HepG2 (cell line): Measurements from ENCODE around the gene TIMM13. TPM values are rescaled to one million over a fixed set of nuclear protein-coding genes. Genes with fewer than 3 reads are reported as not detected.

Experiments used
- EP300 ChIP-seq, 3 experiments: sonication (generic) in 1 of 3; formaldehyde crosslinking in 1 of 3; IDR thresholded peaks; 2 replicates each; pipeline versions ENCODE4 v1.5.1 to v1.6.1; 2011 to 2020; ENCODE audit warnings: low read depth in 2 of 3, low read length in 2 of 3, borderline replicate concordance in 1 of 3, improper control_type of control experiment in 1 of 3, mild to moderate bottlenecking in 1 of 3, missing genetic modification reagents in 1 of 3, moderate library complexity in 1 of 3
- HIVEP1 ChIP-seq: sonication (generic); formaldehyde crosslinking; IDR thresholded peaks from 2 replicates; pipeline ENCODE4 v1.4.0; 2020; ENCODE audit warnings: mild to moderate bottlenecking, missing genetic modification reagents
- HNRNPH1 ChIP-seq: fragments of 200-400 bp; formaldehyde crosslinking; optimal IDR thresholded peaks from 2 replicates; pipeline ENCODE3; 2017; ENCODE audit warnings: mild to moderate bottlenecking, low read depth, low read length
- HNRNPL ChIP-seq: fragments of 200-400 bp; formaldehyde crosslinking; IDR thresholded peaks from 2 replicates; pipeline ENCODE4 v1.6.1; 2017; ENCODE audit warnings: mild to moderate bottlenecking, low read depth, low read length
- KLF11 ChIP-seq: IDR thresholded peaks from 2 replicates; pipeline ENCODE4 v1.6.1; 2016; ENCODE audit warnings: missing compliant biosample characterization
- KLF13 ChIP-seq: sonication (generic); formaldehyde crosslinking; IDR thresholded peaks from 2 replicates; pipeline ENCODE4 v1.4.0; 2020; ENCODE audit warnings: mild to moderate bottlenecking, missing genetic modification reagents
- NR1H2 ChIP-seq: sonication (generic); formaldehyde crosslinking; IDR thresholded peaks from 2 replicates; pipeline ENCODE4 v1.8.1; 2022; ENCODE audit warnings: low read depth, missing genetic modification reagents, borderline replicate concordance
- NR3C1 ChIP-seq: sonication (generic); formaldehyde crosslinking; IDR thresholded peaks from 2 replicates; pipeline ENCODE4 v1.4.0; 2020; ENCODE audit warnings: missing genetic modification reagents
- PITX1 ChIP-seq: sonication (generic); formaldehyde crosslinking; IDR thresholded peaks from 2 replicates; pipeline ENCODE4 v1.5.1; 2020; ENCODE audit warnings: mild to moderate bottlenecking, missing genetic modification reagents
- TEAD3 ChIP-seq: optimal IDR thresholded peaks from 2 replicates; pipeline ENCODE3; 2016; ENCODE audit warnings: borderline replicate concordance
- ZBTB26 ChIP-seq: IDR thresholded peaks from 2 replicates; pipeline ENCODE4 v1.6.1; 2016; ENCODE audit warnings: missing compliant biosample characterization, missing genetic modification reagents, borderline replicate concordance
- ZBTB4 ChIP-seq: sonication (generic); formaldehyde crosslinking; IDR thresholded peaks from 2 replicates; pipeline ENCODE4 v1.4.0; 2020; ENCODE audit warnings: missing genetic modification reagents, mild to moderate bottlenecking, borderline replicate concordance
- ZNF205 ChIP-seq: IDR thresholded peaks from 2 replicates; pipeline ENCODE4 v1.6.1; 2018; ENCODE audit warnings: missing biosample characterization, missing genetic modification reagents
- ZNF362 ChIP-seq: sonication (generic); formaldehyde crosslinking; IDR thresholded peaks from 2 replicates; pipeline ENCODE4 v1.4.0; 2020; ENCODE audit warnings: missing genetic modification reagents, mild to moderate bottlenecking, borderline replicate concordance
- ZNF383 ChIP-seq: sonication (generic); formaldehyde crosslinking; IDR thresholded peaks from 2 replicates; pipeline ENCODE4 v1.4.0; 2020; ENCODE audit warnings: missing genetic modification reagents, mild to moderate bottlenecking, borderline replicate concordance
- ZNF550 ChIP-seq: sonication (generic); formaldehyde crosslinking; IDR thresholded peaks from 2 replicates; pipeline ENCODE4 v1.4.0; 2020; ENCODE audit warnings: mild to moderate bottlenecking, missing genetic modification reagents, borderline replicate concordance
- ZNF570 ChIP-seq: sonication (generic); formaldehyde crosslinking; IDR thresholded peaks from 2 replicates; pipeline ENCODE4 v1.4.0; 2020; ENCODE audit warnings: mild to moderate bottlenecking, missing genetic modification reagents, borderline replicate concordance
- ZNF572 ChIP-seq: sonication (generic); formaldehyde crosslinking; IDR thresholded peaks from 2 replicates; pipeline ENCODE4 v1.5.1; 2020; ENCODE audit warnings: mild to moderate bottlenecking, missing genetic modification reagents
- ZNF607 ChIP-seq: sonication (generic); formaldehyde crosslinking; IDR thresholded peaks from 2 replicates; pipeline ENCODE4 v1.5.1; 2020; ENCODE audit warnings: missing genetic modification reagents, mild to moderate bottlenecking, borderline replicate concordance
- ZNF678 ChIP-seq: sonication (generic); formaldehyde crosslinking; IDR thresholded peaks from 2 replicates; pipeline ENCODE4 v1.4.0; 2020; ENCODE audit warnings: mild to moderate bottlenecking, missing genetic modification reagents
- ZNF768 ChIP-seq: sonication (generic); formaldehyde crosslinking; IDR thresholded peaks from 2 replicates; pipeline ENCODE4 v1.4.0; 2020; ENCODE audit warnings: missing genetic modification reagents
- ZSCAN25 ChIP-seq: sonication (generic); formaldehyde crosslinking; IDR thresholded peaks from 2 replicates; pipeline ENCODE4 v1.8.0; 2022; ENCODE audit warnings: mild to moderate bottlenecking, missing genetic modification reagents
- ZSCAN31 ChIP-seq: sonication (generic); formaldehyde crosslinking; IDR thresholded peaks from 2 replicates; pipeline ENCODE4 v1.5.0; 2020; ENCODE audit warnings: low read depth, mild to moderate bottlenecking, missing genetic modification reagents
- polyA plus RNA-seq, 8 experiments: library from polyadenylated mRNA; depleted of rRNA in 3 of 8; stranded (reverse) in 7 of 8; unstranded in 1 of 8; fragments of >200 nt; fragmentation: Illumina TruSeq in 4 of 8; extraction: Trizol in 4 of 8; gene quantifications; 2 replicates each; pipeline versions ENCODE4 v1.2.1 to v1.2.3, GENCODE V29; 2011 to 2016; ENCODE audit warnings: low read depth in 4 of 8, missing spikeins in 1 of 8, mixed read lengths in 1 of 8; ENCODE audit not compliant: insufficient read depth in 1 of 8
- total RNA-seq, 5 experiments: library from RNA; depleted of rRNA; stranded (reverse); fragments of >200 nt; fragmentation: Illumina TruSeq; extraction: Trizol; gene quantifications; 2 replicates each; pipeline ENCODE4 v1.2.3, GENCODE V29; 2016; ENCODE audit warnings: low read depth in 1 of 5

Gene TIMM13
- total and polyA plus RNA-seq, 2 of the 13 experiments (the other 11 are each of a cell fraction or from before 2014, with no cell fraction given): 48.4 to 108 TPM

GRCh38 chr19:2427429-2428320, at the start of gene TIMM13 (continued):
- TF ChIP-seq ZNF678 (no peak), PITX1 (peak; percentile 53; the same call in 1 of the 2 replicates), ZNF550 (CRISPR knock-in tag) (no peak), ZNF570 (CRISPR knock-in tag) (peak; percentile 18; the same call in 1 of the 2 replicates), ZNF572 (CRISPR knock-in tag) (no peak), HNRNPH1 (no peak), TEAD3 (CRISPR knock-in tag) (peak; percentile 59), ZNF383 (no peak), EP300 (IDR thresholded peaks at IDR 0.05; ENCODE audit: low read depth in 2 of 2, low read length in 2 of 2) (peak in 1 of 2 experiments; percentile 53; a peak in 2 of 4 replicates), EP300 (CRISPR knock-in tag; IDR thresholded peaks at IDR 0.05; ENCODE audit: borderline replicate concordance) (no peak; the same call in 1 of the 2 replicates), ZNF607 (CRISPR knock-in tag) (peak; percentile 73; the same call in 1 of the 2 replicates), ZBTB26 (CRISPR knock-in tag) (peak; percentile 86), ZSCAN25 (CRISPR knock-in tag) (no peak), ZBTB4 (peak; percentile 30; the same call in 1 of the 2 replicates), ZNF205 (CRISPR knock-in tag) (no peak; the same call in 1 of the 2 replicates), HIVEP1 (CRISPR knock-in tag) (peak; percentile 54), HNRNPL (no peak), KLF13 (CRISPR knock-in tag) (no peak), NR3C1 (CRISPR knock-in tag) (no peak), NR1H2 (0 out of 2 replicates have a peak, but pooled peaks have one; percentile 47), ZSCAN31 (CRISPR knock-in tag) (0 out of 2 replicates have a peak, but pooled peaks have one; percentile 63), ZNF362 (peak; percentile 98), KLF11 (no peak), ZNF768 (CRISPR knock-in tag) (peak; percentile 51)
